Renal cortex interstitium (tissue), 11 donors: Measurements from ENCODE around the gene CD99. TPM values are rescaled to one million over a fixed set of nuclear protein-coding genes. Genes with fewer than 3 reads are reported as not detected.

ENCODE experiments used
- DNase-seq, 11 donors: peaks; one replicate each; pipeline ENCODE4 v3.0.0-alpha.2; 2013; ENCODE audit warnings: low read depth in 9 of 11, low spot score in 4 of 11; ENCODE audit errors: extremely low read depth in 1 of 11
- polyA plus RNA-seq, 3 donors: library from polyadenylated mRNA; unstranded; fragments of 120-200 nt; gene quantifications; one replicate each; pipeline ENCODE4 v1.2.1, GENCODE V29; 2013; ENCODE audit not compliant: insufficient read length in 3 of 3

CD99 gene
- polyA plus RNA-seq, 3 donors = 152 to 198 (median 196) TPM

- peak in 2 of 11 donors; percentile 4 to 9 for DNase-seq
Measured at GRCh38 chrX:2780472-2781225, 89.6 kb downstream of the CD99 start.

GRCh38 chrX:2781226-2781571 lies 90.1 kb downstream of the CD99 start:
- no peak for DNase-seq

GRCh38 chrX:2781698-2782097 lies 90.6 kb downstream of the CD99 start:
- no peak for DNase-seq

GRCh38 chrX:2782171-2782570 lies 91.1 kb downstream of the CD99 start:
- no peak for DNase-seq

- no peak for DNase-seq
Measured at GRCh38 chrX:2782778-2783177, 91.7 kb downstream of the CD99 start.

- DNase-seq = no peak
Measured at GRCh38 chrX:2784026-2784425, 92.9 kb downstream of the CD99 start.

GRCh38 chrX:2785538-2785937 lies 94.4 kb downstream of the CD99 start:
- no peak for DNase-seq

GRCh38 chrX:2788980-2789379 lies 97.9 kb downstream of the CD99 start:
- no peak for DNase-seq

- no peak for DNase-seq
Measured at GRCh38 chrX:2789569-2789968, 98.5 kb downstream of the CD99 start.

Other genes starting within 250 kb of the CD99 start
- gene DHRSX, start 190.3 kb upstream of the CD99 start, polyA plus RNA-seq = 10 to 100 TPM; 30.6 to 31.7 (median 31.2) TPM
- gene ZBED1, start 190.3 kb upstream of the CD99 start, polyA plus RNA-seq = 10 to 100 TPM; 44.2 to 46.2 (median 45.4) TPM
- gene XG, start 60.7 kb downstream of the CD99 start, polyA plus RNA-seq = under 1 TPM; 0.20 to 0.53 (median 0.50) TPM
- gene GYG2, start 137.6 kb downstream of the CD99 start, polyA plus RNA-seq = 10 to 100 TPM; 17.8 to 18.6 (median 17.8) TPM
- gene ARSD, start 238.0 kb downstream of the CD99 start, polyA plus RNA-seq = 10 to 100 TPM; 47.3 to 84.1 (median 48.1) TPM